Measurements from ENCODE around the gene GAMT. TPM values are rescaled to one million over a fixed set of nuclear protein-coding genes. Genes with fewer than 3 reads are reported as not detected.

Gene GAMT
- polyA plus RNA-seq, 3 donors from 2014 or later: 7.9 to 16.5 (median 10.5) TPM

DNA sequence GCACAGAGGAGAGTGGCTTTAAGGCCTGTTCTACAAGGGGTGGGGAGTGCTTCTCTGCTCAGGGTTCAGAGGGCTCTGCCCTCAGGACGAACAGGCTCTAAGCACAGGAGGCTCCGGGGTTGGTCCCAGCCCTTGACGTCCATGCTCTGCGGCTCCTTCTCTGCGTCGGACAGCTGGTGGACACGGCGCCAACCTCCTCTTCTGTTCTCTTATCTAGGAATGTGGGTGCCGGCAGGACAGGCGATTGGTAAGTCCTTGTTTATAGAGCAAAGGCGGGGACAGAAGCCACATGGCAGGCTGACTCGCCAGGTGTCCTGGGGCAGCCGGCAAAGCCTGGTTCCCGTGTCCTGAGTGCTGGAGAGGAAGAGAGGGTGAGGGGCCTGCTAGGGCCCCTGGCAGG is 28.4 kb upstream of the GAMT start:
- H3K4me1 Mint-ChIP-seq: peaks cover 0 to 1% of the 10 kb centered on the region in 2 donors
- H3K36me3 Mint-ChIP-seq: peaks cover 0 to 4% (median 0%) of the 10 kb centered on the region in 3 donors

GRCh38 chr19:1428738-1429391 is 27.5 kb upstream of the GAMT start:
- H3K27ac Mint-ChIP-seq: no peak overlapping the region

More for the DNA sequence above, 28.4 kb upstream of the GAMT start:
- Mint-ChIP-seq H3K9me3 (no peaks in the 10 kb centered on the region), H3K27me3 (ENCODE audit: low read depth in 3 of 3) (peaks cover 0 to 4% (median 1%) of the 10 kb centered on the region in 3 donors), H3K4me3 (no peak overlapping the region), H3K27ac (no peak overlapping the region)
- no peak for DNase-seq

GRCh38 chr19:1427221-1427920 is 26.0 kb upstream of the GAMT start:
- no peak for DNase-seq
- peaks cover 1 to 5% of the 10 kb centered on the region in 2 donors for H3K4me1 Mint-ChIP-seq
- peaks cover 3 to 14% (median 5%) of the 10 kb centered on the region in 3 donors for H3K36me3 Mint-ChIP-seq
- H3K27ac Mint-ChIP-seq: no peak overlapping the region
- no peaks in the 10 kb centered on the region for H3K9me3 Mint-ChIP-seq
- no peak overlapping the region for H3K4me3 Mint-ChIP-seq
- peaks cover 0 to 6% (median 4%) of the 10 kb centered on the region in 3 donors for H3K27me3 Mint-ChIP-seq (ENCODE audit: low read depth in 3 of 3)

More at GRCh38 chr19:1428738-1429391, 27.5 kb upstream of the GAMT start:
- no peak for DNase-seq
- Mint-ChIP-seq H3K4me1 (peaks cover 0 to 1% of the 10 kb centered on the region in 2 donors), H3K4me3 (no peak overlapping the region), H3K27me3 (ENCODE audit: low read depth in 3 of 3) (peaks cover 0 to 4% (median 4%) of the 10 kb centered on the region in 3 donors), H3K36me3 (peaks cover 0 to 4% (median 0%) of the 10 kb centered on the region in 3 donors), H3K9me3 (no peaks in the 10 kb centered on the region)

GRCh38 chr19:1426736-1427135 is 25.4 kb upstream of the GAMT start:
- Mint-ChIP-seq H3K27ac (no peak overlapping the region), H3K36me3 (peaks cover 3 to 15% (median 5%) of the 10 kb centered on the region in 3 donors), H3K9me3 (no peaks in the 10 kb centered on the region), H3K4me3 (no peak overlapping the region), H3K4me1 (peaks cover 1 to 5% of the 10 kb centered on the region in 2 donors), H3K27me3 (ENCODE audit: low read depth in 3 of 3) (peaks cover 0 to 5% (median 4%) of the 10 kb centered on the region in 3 donors)
- DNase-seq: no peak

- Mint-ChIP-seq H3K27me3 (ENCODE audit: low read depth in 3 of 3) (peaks cover 0 to 5% (median 4%) of the 10 kb centered on the region in 3 donors), H3K4me3 (no peak overlapping the region), H3K36me3 (peaks cover 3 to 16% (median 6%) of the 10 kb centered on the region in 3 donors), H3K9me3 (no peaks in the 10 kb centered on the region), H3K27ac (no peak overlapping the region), H3K4me1 (peaks cover 1 to 5% of the 10 kb centered on the region in 2 donors)
- no peak for DNase-seq
These were observed 24.6 kb upstream of the GAMT start for GRCh38 chr19:1425902-1426301.

- H3K4me3 Mint-ChIP-seq: no peak overlapping the region
- H3K27ac Mint-ChIP-seq: no peak overlapping the region
- H3K4me1 Mint-ChIP-seq: peaks cover 0 to 5% of the 10 kb centered on the region in 2 donors
- H3K36me3 Mint-ChIP-seq: peaks cover 3 to 20% (median 9%) of the 10 kb centered on the region in 3 donors
- peaks cover 0 to 5% (median 4%) of the 10 kb centered on the region in 3 donors for H3K27me3 Mint-ChIP-seq (ENCODE audit: low read depth in 3 of 3)
- DNase-seq: no peak
- no peaks in the 10 kb centered on the region for H3K9me3 Mint-ChIP-seq
These were observed 23.9 kb upstream of the GAMT start for GRCh38 chr19:1425102-1425837.

DNA sequence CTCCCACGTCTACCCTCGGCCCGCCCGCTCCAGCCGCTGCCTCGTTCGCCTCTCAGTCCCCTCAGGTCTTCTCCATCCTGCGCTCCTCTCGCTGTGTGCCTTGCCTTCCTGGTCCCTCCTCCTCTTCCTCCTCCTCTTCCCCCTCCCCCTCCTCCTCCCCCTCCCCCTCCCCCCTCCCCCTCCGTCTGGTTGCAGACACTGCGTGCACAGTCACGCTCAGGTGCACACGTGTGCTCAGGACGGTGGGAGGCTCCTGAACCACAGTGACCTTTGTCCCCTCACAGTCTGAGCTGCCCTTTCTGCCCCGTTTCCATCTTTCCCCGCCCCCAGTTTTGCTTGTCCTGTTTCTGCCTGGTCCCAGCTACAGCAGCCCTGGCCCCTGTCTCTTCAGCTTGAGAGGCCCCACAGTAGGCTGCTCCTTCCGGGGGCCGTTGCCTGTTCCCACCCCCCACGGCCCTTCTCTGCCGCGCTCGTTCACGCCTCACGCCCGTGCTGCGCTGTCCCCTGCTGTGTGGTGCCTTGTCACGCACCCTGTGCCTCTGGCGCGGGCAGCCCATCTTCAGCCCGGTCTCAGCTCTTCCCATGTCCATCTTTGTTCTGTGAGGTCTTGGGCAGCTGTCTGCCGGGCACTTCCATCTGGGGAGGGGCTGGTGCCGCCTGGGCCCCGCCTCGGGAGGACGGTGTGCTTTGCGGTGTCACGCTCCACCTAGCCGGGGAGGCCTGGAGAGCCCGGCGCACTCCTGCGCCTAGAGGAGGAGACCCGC is 23.0 kb upstream of the GAMT start:
- no peak for DNase-seq
- Mint-ChIP-seq H3K9me3 (no peaks in the 10 kb centered on the region), H3K27ac (peak overlapping the region in 1 of 6 donors; percentile 50), H3K4me1 (peaks cover 3 to 8% of the 10 kb centered on the region in 2 donors), H3K4me3 (no peak overlapping the region), H3K27me3 (ENCODE audit: low read depth in 3 of 3) (peaks cover 0 to 6% (median 4%) of the 10 kb centered on the region in 3 donors), H3K36me3 (peaks cover 3 to 24% (median 13%) of the 10 kb centered on the region in 3 donors)

GRCh38 chr19:1423436-1424191 is 22.3 kb upstream of the GAMT start:
- peaks cover 5 to 12% of the 10 kb centered on the region in 2 donors for H3K4me1 Mint-ChIP-seq
- peak overlapping the region in 1 of 6 donors; percentile 30 for H3K27ac Mint-ChIP-seq
- peaks cover 0 to 6% (median 4%) of the 10 kb centered on the region in 3 donors for H3K27me3 Mint-ChIP-seq (ENCODE audit: low read depth in 3 of 3)
- no peak for DNase-seq
- peaks cover 3 to 28% (median 14%) of the 10 kb centered on the region in 3 donors for H3K36me3 Mint-ChIP-seq
- H3K9me3 Mint-ChIP-seq: no peaks in the 10 kb centered on the region
- no peak overlapping the region for H3K4me3 Mint-ChIP-seq

- Mint-ChIP-seq H3K4me1 (peaks cover 5 to 18% of the 10 kb centered on the region in 2 donors), H3K9me3 (no peaks in the 10 kb centered on the region), H3K36me3 (peaks cover 3 to 28% (median 14%) of the 10 kb centered on the region in 3 donors), H3K27ac (no peak overlapping the region), H3K27me3 (ENCODE audit: low read depth in 3 of 3) (peaks cover 0 to 6% (median 4%) of the 10 kb centered on the region in 3 donors), H3K4me3 (no peak overlapping the region)
- no peak for DNase-seq
These were observed 21.6 kb upstream of the GAMT start for GRCh38 chr19:1422943-1423342.

GRCh38 chr19:1422360-1422759 is 21.0 kb upstream of the GAMT start:
- H3K4me3 Mint-ChIP-seq: no peak overlapping the region
- peaks cover 0 to 7% (median 4%) of the 10 kb centered on the region in 3 donors for H3K27me3 Mint-ChIP-seq (ENCODE audit: low read depth in 3 of 3)
- H3K9me3 Mint-ChIP-seq: no peaks in the 10 kb centered on the region
- H3K27ac Mint-ChIP-seq: no peak overlapping the region
- peaks cover 3 to 28% (median 14%) of the 10 kb centered on the region in 3 donors for H3K36me3 Mint-ChIP-seq
- H3K4me1 Mint-ChIP-seq: peaks cover 10 to 24% of the 10 kb centered on the region in 2 donors
- DNase-seq: no peak

DNA sequence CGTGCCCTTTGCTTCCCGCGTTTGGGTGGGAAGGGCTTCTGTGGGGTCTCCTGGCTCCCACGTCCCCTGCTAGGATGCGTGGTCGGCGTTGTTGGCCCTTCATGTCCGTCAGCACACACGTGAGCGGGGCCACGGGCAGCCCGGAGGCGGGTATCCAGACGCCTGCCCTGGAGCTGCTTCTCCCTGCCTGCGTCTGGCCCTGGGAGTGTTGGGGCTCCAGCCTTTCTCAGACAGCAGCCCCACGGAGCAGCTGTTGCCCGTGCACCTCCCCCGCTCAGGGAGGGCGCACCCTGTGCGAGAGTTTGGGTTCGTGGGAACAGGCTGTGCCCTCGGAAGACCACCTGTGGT is 20.6 kb upstream of the GAMT start:
- Mint-ChIP-seq H3K27ac (no peak overlapping the region), H3K4me3 (no peak overlapping the region), H3K4me1 (peaks cover 14 to 28% of the 10 kb centered on the region in 2 donors), H3K27me3 (ENCODE audit: low read depth in 3 of 3) (peaks cover 0 to 8% (median 4%) of the 10 kb centered on the region in 3 donors), H3K36me3 (peaks cover 3 to 28% (median 14%) of the 10 kb centered on the region in 3 donors), H3K9me3 (no peaks in the 10 kb centered on the region)
- DNase-seq: no peak

GRCh38 chr19:1421218-1421957 is 20.0 kb upstream of the GAMT start:
- peaks cover 19 to 34% of the 10 kb centered on the region in 2 donors for H3K4me1 Mint-ChIP-seq
- no peak overlapping the region for H3K4me3 Mint-ChIP-seq
- H3K36me3 Mint-ChIP-seq: peaks cover 3 to 28% (median 14%) of the 10 kb centered on the region in 3 donors
- no peaks in the 10 kb centered on the region for H3K9me3 Mint-ChIP-seq
- H3K27me3 Mint-ChIP-seq (ENCODE audit: low read depth in 3 of 3): peaks cover 1 to 6% (median 4%) of the 10 kb centered on the region in 3 donors
- H3K27ac Mint-ChIP-seq: no peak overlapping the region
- no peak for DNase-seq

Data from immature natural killer cell (primary cell).